ENCODE measurements around the gene OCLN. TPM values are rescaled to one million over a fixed set of nuclear protein-coding genes. Genes with fewer than 3 reads are reported as not detected.
A peak's percentile ranks its signal among the peaks of the same experiment; 100 is the strongest.
"Not testable (repeated sequence)": the region's sequence is repeated elsewhere in the genome, so short reads cannot be mapped to it uniquely, and the experiment has no call there.

Gene OCLN, protein sequence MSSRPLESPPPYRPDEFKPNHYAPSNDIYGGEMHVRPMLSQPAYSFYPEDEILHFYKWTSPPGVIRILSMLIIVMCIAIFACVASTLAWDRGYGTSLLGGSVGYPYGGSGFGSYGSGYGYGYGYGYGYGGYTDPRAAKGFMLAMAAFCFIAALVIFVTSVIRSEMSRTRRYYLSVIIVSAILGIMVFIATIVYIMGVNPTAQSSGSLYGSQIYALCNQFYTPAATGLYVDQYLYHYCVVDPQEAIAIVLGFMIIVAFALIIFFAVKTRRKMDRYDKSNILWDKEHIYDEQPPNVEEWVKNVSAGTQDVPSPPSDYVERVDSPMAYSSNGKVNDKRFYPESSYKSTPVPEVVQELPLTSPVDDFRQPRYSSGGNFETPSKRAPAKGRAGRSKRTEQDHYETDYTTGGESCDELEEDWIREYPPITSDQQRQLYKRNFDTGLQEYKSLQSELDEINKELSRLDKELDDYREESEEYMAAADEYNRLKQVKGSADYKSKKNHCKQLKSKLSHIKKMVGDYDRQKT
- total RNA-seq (4.1 and 5.6 TPM in 2 replicates), polyA plus RNA-seq (4.0 and 4.4 TPM in 2 replicates)

DNA sequence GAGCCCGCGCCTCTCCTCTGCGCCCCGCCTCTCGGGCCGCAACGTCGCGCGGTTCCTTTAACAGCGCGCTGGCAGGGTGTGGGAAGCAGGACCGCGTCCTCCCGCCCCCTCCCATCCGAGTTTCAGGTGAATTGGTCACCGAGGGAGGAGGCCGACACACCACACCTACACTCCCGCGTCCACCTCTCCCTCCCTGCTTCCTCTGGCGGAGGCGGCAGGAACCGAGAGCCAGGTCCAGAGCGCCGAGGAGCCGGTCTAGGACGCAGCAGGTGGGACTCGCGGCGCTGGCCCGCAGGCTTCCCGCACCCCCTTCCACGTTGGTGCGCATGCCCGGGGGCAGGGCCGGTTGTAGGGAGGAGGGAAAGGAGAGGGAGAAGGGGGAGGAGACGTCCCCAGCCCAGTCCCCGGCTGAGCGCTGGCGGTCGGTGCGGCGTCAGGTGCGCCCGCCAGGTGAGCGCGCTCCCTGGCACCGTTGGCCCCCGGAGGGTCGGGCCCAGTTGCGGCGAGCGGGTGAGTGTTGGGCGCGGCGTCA lies at the start of gene OCLN:
Gene OCLN, plus strand, starts transcription at position 400 of the 532 bp plus-strand sequence. CDS start 11,455 bp downstream, outside the sequence.
- DNase-seq (ENCODE audit: low read depth in 1 of 2, low spot score in 1 of 2): peak; percentile 20 to 72
- no peaks in the 10 kb centered on the region for H3K36me3 ChIP-seq
- no peaks in the 10 kb centered on the region for H3K9me3 ChIP-seq (ENCODE audit: low read depth)
- H3K27ac ChIP-seq: no peak within 1 kb of the TSS
- H3K27me3 ChIP-seq: peaks cover 73% of the 10 kb centered on the region
- TF ChIP-seq CTCF (IDR thresholded peaks at IDR 0.05; ENCODE audit: low read depth, low read length): no peak
- peak within 1 kb of the TSS; percentile 79 for H3K4me3 ChIP-seq
- H3K4me1 ChIP-seq (ENCODE audit: low read depth): peaks cover 7% of the 10 kb centered on the region

DNA sequence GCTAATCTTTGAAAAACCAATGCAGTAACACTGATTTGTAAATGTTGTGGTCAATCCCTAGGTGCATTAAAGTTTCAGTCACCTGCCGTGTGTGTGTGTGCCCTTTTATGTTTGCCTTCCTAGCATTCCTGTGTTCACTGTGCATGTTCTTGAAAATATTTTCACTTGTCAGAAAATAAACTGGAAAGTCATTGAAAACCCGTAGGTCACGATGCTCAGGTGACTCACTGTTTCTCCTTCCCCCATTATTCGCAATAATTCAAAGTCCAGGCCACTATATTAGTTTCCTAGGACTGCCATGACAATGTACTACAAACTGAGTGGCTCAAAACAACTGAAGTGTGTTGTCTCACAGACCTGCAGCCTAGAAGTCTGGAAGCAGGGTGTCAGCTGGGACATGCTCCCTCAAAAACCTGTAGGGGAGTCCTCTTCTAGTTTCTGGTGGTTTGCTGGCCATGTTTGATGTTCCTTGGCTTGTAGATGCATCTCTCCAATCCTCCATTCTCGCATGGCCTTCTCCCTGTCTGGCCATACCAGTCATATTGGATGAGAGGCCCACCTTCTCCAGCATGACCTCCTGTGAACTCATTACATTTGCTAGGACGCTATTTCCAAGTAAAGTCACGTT lies 48.3 kb upstream of the OCLN start:
- Histone ChIP-seq H3K36me3 (no peaks in the 10 kb centered on the region), H3K27ac (no peak overlapping the region), H3K9me3 (ENCODE audit: low read depth) (no peaks in the 10 kb centered on the region), H3K4me3 (no peak overlapping the region), H3K27me3 (no peaks in the 10 kb centered on the region), H3K4me1 (ENCODE audit: low read depth) (no peaks in the 10 kb centered on the region)
- DNase-seq (ENCODE audit: low read depth in 1 of 2, low spot score in 1 of 2): no peak
- no peak for TF ChIP-seq CTCF (IDR thresholded peaks at IDR 0.05; ENCODE audit: low read depth, low read length)

DNA sequence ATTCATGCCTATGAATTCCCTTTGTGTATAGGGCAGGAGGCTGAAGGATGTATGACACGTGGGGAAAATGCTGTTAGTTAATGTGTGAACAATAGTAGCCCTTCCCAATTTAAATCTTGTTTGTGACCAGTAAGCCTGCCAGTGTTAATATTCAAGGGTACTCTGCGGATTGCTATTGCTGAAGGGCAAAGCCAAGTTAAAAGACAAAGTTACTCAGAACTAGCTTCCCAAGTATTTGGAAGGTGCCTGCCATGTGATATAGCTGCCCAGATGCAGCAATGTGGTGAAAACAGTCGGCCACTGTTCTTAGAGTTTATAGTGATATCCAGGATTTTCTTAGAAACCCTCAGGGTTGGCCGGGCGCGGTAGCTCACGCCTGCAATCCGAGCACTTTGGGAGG lies 43.1 kb upstream of the OCLN start:
- TF ChIP-seq CTCF (IDR thresholded peaks at IDR 0.05; ENCODE audit: low read depth, low read length): no peak

GRCh38 chr5:69450116-69450515 lies 42.5 kb upstream of the OCLN start:
- no peak for TF ChIP-seq CTCF (IDR thresholded peaks at IDR 0.05; ENCODE audit: low read depth, low read length)
- H3K27me3 ChIP-seq: no peaks in the 10 kb centered on the region
- H3K4me1 ChIP-seq (ENCODE audit: low read depth): no peaks in the 10 kb centered on the region
- H3K4me3 ChIP-seq: no peak overlapping the region
- no peaks in the 10 kb centered on the region for H3K9me3 ChIP-seq (ENCODE audit: low read depth)
- no peaks in the 10 kb centered on the region for H3K36me3 ChIP-seq
- peak in 1 of 2 donors; percentile 65 for DNase-seq (ENCODE audit: low read depth in 1 of 2, low spot score in 1 of 2)
- H3K27ac ChIP-seq: no peak overlapping the region

More for the DNA sequence above, 43.1 kb upstream of the OCLN start:
- Histone ChIP-seq H3K4me3 (no peak overlapping the region), H3K27ac (no peak overlapping the region), H3K36me3 (no peaks in the 10 kb centered on the region), H3K4me1 (ENCODE audit: low read depth) (no peaks in the 10 kb centered on the region), H3K27me3 (no peaks in the 10 kb centered on the region), H3K9me3 (ENCODE audit: low read depth) (no peaks in the 10 kb centered on the region)
- no peak for DNase-seq (ENCODE audit: low read depth in 1 of 2, low spot score in 1 of 2)

DNA sequence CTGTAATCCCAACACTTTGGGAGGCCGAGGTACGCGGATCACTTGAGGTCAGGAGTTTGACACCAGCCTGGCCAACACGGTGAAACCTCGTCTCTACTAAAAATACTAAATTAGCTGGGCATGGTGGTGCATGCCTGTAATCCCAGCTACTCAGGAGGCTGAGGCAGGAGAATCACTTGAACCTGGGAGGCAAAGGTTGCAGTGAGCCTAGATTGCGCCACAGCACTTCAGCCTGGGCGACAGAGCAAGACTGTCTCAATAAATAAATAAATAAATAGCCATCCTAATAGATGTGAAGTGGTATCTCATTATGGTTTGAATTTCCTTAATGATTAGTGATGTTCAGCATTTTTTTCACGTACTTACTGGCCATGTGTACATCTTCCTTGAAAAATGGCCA lies 42.1 kb upstream of the OCLN start:
- not testable (repeated sequence) for H3K4me1 ChIP-seq (ENCODE audit: low read depth); H3K4me3 ChIP-seq; H3K9me3 ChIP-seq (ENCODE audit: low read depth); H3K27me3 ChIP-seq; H3K36me3 ChIP-seq; H3K27ac ChIP-seq; DNase-seq (ENCODE audit: low read depth in 1 of 2, low spot score in 1 of 2)
